Fibroblast of the aortic adventitia (primary cell): ENCODE measurements around the gene BDKRB1. TPM values are rescaled to one million over a fixed set of nuclear protein-coding genes. Genes with fewer than 3 reads are reported as not detected.

ENCODE experiments used
- DNase-seq: peaks from one replicate; pipeline ENCODE4 v3.0.0-alpha.2; 2010; ENCODE audit warnings: low read depth
- H3K4me3 ChIP-seq: 2 replicates; pipeline ENCODE4 v1.5.1; 2011; ENCODE audit warnings: low read depth, mild to moderate bottlenecking, control low read depth, low read length, moderate library complexity
- total RNA-seq: library from RNA; depleted of rRNA; stranded (reverse); fragments of >200 nt; gene quantifications from 2 replicates; pipeline ENCODE4 v1.2.3, GENCODE V29; 2012; ENCODE audit warnings: low replicate concordance
- TF ChIP-seq, protein P1 (sequence below): IDR thresholded peaks from 2 replicates; pipeline ENCODE4 v1.5.1; 2011; ENCODE audit warnings: mild to moderate bottlenecking, low read length, control low read depth, inconsistent platforms; ENCODE audit not compliant: insufficient read depth

Gene BDKRB1
- total RNA-seq, 1 donor = 6.9 TPM

DNA sequence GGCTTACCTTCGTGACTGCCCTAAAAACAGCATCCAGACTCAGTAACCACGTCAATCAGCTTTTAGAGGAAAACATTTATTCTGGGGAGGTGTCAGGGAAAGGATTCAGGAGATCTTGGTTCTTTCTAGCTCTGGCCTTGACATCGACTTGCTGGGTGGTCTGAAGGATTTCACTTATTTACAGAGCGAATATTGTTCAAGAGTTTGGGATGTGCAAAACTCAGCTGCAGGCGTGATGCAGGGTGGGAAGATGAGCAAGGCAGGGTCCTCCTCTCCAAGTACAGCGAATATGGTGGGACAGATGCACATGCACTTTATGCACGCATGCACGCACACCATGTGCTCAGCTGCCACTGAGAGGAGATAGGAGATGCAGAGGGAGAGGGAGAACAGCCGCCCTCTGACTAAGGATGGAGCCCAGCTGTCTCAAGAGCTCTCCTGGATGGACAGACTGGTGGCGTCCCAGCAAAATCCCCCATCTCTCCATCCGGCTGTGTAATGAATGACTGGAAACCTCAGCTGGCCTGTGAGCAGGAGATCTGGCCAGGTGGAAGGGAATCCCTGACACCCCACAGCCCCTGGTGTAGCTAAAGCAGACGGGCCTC is 24.4 kb upstream of the BDKRB1 start:
- H3K4me3 ChIP-seq = no peak overlapping the region
- DNase-seq = no peak
- TF ChIP-seq, protein P1, sequence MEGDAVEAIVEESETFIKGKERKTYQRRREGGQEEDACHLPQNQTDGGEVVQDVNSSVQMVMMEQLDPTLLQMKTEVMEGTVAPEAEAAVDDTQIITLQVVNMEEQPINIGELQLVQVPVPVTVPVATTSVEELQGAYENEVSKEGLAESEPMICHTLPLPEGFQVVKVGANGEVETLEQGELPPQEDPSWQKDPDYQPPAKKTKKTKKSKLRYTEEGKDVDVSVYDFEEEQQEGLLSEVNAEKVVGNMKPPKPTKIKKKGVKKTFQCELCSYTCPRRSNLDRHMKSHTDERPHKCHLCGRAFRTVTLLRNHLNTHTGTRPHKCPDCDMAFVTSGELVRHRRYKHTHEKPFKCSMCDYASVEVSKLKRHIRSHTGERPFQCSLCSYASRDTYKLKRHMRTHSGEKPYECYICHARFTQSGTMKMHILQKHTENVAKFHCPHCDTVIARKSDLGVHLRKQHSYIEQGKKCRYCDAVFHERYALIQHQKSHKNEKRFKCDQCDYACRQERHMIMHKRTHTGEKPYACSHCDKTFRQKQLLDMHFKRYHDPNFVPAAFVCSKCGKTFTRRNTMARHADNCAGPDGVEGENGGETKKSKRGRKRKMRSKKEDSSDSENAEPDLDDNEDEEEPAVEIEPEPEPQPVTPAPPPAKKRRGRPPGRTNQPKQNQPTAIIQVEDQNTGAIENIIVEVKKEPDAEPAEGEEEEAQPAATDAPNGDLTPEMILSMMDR = no peak

GRCh38 chr14:96232506-96232905 is 23.5 kb upstream of the BDKRB1 start:
- DNase-seq = no peak
- TF ChIP-seq, protein P1 = no peak
- no peak overlapping the region for H3K4me3 ChIP-seq

GRCh38 chr14:96233661-96234060 is 22.3 kb upstream of the BDKRB1 start:
- no peak for DNase-seq
- TF ChIP-seq, protein P1 = no peak
- no peak overlapping the region for H3K4me3 ChIP-seq

- no peak for DNase-seq
- TF ChIP-seq, protein P1 = no peak
- no peak overlapping the region for H3K4me3 ChIP-seq
Observed at GRCh38 chr14:96235426-96235825, 20.6 kb upstream of the BDKRB1 start.

GRCh38 chr14:96237641-96238040 is 18.4 kb upstream of the BDKRB1 start:
- DNase-seq = no peak
- H3K4me3 ChIP-seq = no peak overlapping the region
- TF ChIP-seq, protein P1 = no peak

- DNase-seq = no peak
- TF ChIP-seq, protein P1 = no peak
- H3K4me3 ChIP-seq = no peak overlapping the region
Observed at GRCh38 chr14:96238676-96239265, 17.2 kb upstream of the BDKRB1 start.
